Activated T-cell treated with anti-CD3 and anti-CD28 coated beads, Interleukin-2, amount 50 U/mL, for 4 hours (primary cell): ENCODE measurements around the gene OXCT2. TPM values are rescaled to one million over a fixed set of nuclear protein-coding genes. Genes with fewer than 3 reads are reported as not detected.
"Not testable (repeated sequence)": the region's sequence is repeated elsewhere in the genome, so short reads cannot be mapped to it uniquely, and the experiment has no call there.

ENCODE experiments used
- ATAC-seq, 2 donors: fragments of 200-7000 bp; cut with Tn5 transposase; one replicate each; pipeline ENCODE4 v1.10.0; 2021
- DNase-seq: peaks from one replicate; pipeline ENCODE4 v3.0.0-alpha.2; 2020
- H3K27me3 Mint-ChIP-seq: one replicate; pipeline ENCODE4 v1.8.0; 2021; ENCODE audit warnings: low read depth, mixed read lengths
- H3K36me3 Mint-ChIP-seq: one replicate; pipeline ENCODE4 v1.8.0; 2022; ENCODE audit warnings: mixed read lengths; ENCODE audit not compliant: insufficient read depth
- H3K4me1 Mint-ChIP-seq: one replicate; pipeline ENCODE4 v1.8.0; 2021; ENCODE audit warnings: low read depth, mixed read lengths
- H3K4me3 Mint-ChIP-seq: one replicate; pipeline ENCODE4 v1.8.0; 2021; ENCODE audit warnings: mild to moderate bottlenecking, moderate library complexity, mixed read lengths
- H3K9me3 Mint-ChIP-seq: one replicate; pipeline ENCODE4 v1.8.0; 2021; ENCODE audit warnings: mixed read lengths
- total RNA-seq, 3 donors: library from RNA; stranded (reverse); gene quantifications; one replicate each; pipeline ENCODE4 v1.2.1, GENCODE V29; 2021

OXCT2 gene
- total RNA-seq = 1 to 10 TPM; 1.7 to 3.9 (median 2.2) TPM

GRCh38 chr1:39771022-39771532 lies at the start of gene OXCT2:
TSS of gene OXCT2 (minus strand) at chr1:39771348. CDS start at chr1:39771255, 93 bp downstream.
- ATAC-seq = peak; percentile 64
- not testable (repeated sequence) for H3K36me3 Mint-ChIP-seq, H3K4me1 Mint-ChIP-seq, H3K27me3 Mint-ChIP-seq, DNase-seq, H3K9me3 Mint-ChIP-seq
- peak within 1 kb of the TSS; percentile 67 for H3K4me3 Mint-ChIP-seq

DNA sequence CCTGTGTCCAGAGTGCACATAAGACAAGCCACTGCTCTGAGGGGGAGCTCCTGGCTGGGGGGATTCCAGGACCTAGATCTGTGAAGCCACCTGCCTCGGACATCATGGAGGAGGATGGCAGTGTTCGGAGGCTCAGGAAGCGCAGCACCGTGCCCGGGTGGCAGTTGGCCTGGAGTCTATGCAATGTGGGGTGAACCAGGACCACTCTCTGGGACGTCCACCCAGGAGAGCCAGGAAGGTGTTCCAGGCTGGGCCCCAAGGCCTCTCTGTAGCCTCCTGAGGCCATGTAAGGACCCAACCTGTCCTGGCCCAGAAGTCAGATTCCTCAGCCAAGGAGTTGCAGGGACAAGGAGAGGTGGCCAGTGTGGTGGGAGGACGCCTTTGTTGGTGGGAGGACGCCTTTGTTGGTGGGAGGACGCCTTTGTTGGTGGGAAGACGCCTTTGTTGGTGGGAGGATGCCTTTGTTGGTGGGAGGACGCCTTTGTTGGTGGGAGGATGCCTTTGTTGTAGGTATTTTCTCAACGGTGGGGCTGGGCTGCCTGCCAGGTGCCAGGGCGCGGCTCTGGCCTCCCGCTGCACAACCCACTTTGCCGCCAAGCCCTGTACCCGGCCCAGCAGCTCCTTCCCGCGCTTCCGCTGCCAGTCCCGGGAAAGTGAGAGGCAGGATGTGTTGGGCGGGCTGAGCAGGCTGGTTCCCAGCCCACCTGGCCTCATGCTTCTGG lies 48.1 kb upstream of the OXCT2 start:
- ATAC-seq (no peak), DNase-seq (no peak)
- Mint-ChIP-seq H3K27me3 (peaks cover 14% of the 10 kb centered on the region), H3K4me3 (no peak overlapping the region), H3K36me3 (no peaks in the 10 kb centered on the region), H3K9me3 (no peaks in the 10 kb centered on the region), H3K4me1 (peaks cover 13% of the 10 kb centered on the region)

DNA sequence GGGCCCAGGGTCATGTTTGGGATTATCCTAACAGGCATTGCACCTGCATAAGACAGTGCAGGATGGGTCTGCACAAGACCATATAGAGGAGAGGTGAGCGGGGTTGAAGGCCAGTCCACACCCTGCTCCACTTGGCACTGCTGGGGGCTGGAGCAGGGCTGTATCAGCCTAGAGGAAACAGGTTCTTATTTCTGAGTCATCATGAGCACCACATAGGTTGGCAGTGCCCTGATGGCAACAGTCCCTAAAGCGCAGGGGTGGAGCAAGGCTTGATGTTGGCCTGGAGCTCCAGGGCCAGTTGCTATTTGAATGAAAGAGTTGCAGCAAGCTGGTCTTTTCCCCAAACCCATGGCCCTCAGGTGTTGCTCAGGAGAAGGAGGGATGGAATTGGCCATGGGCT lies 47.3 kb upstream of the OXCT2 start:
- Mint-ChIP-seq H3K4me1 (peaks cover 13% of the 10 kb centered on the region), H3K36me3 (no peaks in the 10 kb centered on the region), H3K27me3 (peaks cover 14% of the 10 kb centered on the region), H3K9me3 (no peaks in the 10 kb centered on the region), H3K4me3 (no peak overlapping the region)
- ATAC-seq (no peak), DNase-seq (no peak)

DNA sequence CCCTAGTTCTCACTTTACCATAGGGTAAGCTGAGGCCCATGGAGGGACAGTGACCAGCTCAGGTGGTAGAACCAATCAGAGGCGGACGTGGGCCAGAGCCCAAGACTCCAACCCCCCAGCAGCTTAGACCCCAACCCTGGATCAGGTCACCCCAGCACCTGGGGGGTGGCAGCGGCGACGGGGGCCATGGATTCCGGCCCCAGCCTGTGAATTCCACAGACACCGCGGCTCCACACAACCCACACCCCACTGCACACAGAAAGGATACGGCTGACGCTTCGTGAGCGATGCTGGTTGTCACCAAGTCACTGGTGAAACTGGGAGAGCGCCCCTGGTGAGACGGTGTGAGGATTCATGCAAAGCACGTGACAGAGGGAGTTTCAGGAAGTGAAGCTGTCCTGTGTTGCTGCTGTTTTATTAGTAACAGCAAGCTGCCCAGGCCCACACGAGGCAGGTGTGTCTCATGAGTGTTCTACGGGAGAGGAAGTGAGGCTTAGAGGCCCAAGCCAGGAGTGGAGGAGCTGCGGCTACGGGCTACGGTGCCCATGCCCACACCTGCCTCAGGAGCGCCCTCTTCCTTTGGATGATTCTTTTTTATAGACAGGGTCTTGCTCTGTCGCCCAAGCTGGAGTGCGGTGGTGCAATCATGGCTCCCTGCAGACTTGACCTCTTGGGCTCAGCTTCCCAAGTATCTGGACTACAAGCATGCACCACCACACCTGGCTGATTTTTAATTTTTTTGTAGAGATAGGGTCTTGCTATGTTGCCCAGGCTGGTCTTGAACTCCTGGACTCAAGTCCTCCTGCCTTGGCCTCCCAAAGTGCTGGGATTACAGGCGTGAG lies 46.2 kb upstream of the OXCT2 start:
- peaks cover 13% of the 10 kb centered on the region for H3K4me1 Mint-ChIP-seq
- not testable (repeated sequence) for H3K36me3 Mint-ChIP-seq, H3K9me3 Mint-ChIP-seq
- peak; percentile 61 for DNase-seq
- peaks cover 18% of the 10 kb centered on the region for H3K27me3 Mint-ChIP-seq
- peak overlapping the region; percentile 70 for H3K4me3 Mint-ChIP-seq
- ATAC-seq = peak; percentile 86 to 87

DNA sequence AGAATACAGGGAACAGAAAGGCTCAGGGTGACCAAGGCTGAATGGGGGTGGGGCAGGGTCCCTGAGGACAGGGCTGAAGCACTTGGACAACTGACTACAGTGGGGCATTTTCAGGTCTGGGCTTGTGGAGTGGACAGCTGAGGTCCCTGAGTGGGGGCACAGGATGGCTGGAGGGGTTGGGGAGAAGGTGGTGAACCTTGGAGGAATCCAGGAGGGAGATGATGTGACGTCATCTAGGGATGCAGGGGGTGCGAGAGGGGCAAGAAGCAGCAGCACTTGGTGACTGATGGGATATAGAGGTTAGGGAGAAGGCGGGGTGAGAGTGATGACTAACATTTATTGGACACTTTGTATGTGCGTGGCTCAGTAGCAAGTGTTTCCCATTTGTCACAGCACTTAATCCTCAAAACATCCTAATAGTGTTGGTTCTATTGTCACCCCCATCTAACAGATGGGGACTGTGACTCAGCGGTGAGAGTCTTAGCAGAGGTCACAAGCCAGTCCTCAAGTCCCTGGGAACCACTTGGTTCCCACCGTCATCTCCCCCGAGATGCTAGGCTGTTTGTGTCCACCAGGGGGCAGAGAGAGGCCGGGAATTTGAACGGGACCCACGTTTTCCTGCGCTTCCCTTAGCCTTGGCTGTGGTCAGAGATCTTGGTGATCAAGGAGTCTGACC lies 45.4 kb upstream of the OXCT2 start:
- Mint-ChIP-seq H3K4me3 (peak overlapping the region; percentile 70), H3K27me3 (peaks cover 18% of the 10 kb centered on the region), H3K4me1 (peaks cover 13% of the 10 kb centered on the region), H3K9me3 (no peaks in the 10 kb centered on the region), H3K36me3 (no peaks in the 10 kb centered on the region)
- peak; percentile 79 for ATAC-seq
- DNase-seq = peak; percentile 67

GRCh38 chr1:39812913-39813312 lies 41.8 kb upstream of the OXCT2 start:
- Mint-ChIP-seq H3K4me1 (peaks cover 13% of the 10 kb centered on the region), H3K36me3 (no peaks in the 10 kb centered on the region), H3K4me3 (no peak overlapping the region), H3K9me3 (no peaks in the 10 kb centered on the region), H3K27me3 (peaks cover 12% of the 10 kb centered on the region)
- no peak for DNase-seq
- no peak for ATAC-seq

- no peak overlapping the region for H3K4me3 Mint-ChIP-seq
- peaks cover 8% of the 10 kb centered on the region for H3K9me3 Mint-ChIP-seq
- H3K4me1 Mint-ChIP-seq = no peaks in the 10 kb centered on the region
- peaks cover 8% of the 10 kb centered on the region for H3K36me3 Mint-ChIP-seq
- H3K27me3 Mint-ChIP-seq = peaks cover 4% of the 10 kb centered on the region
- DNase-seq = no peak
- ATAC-seq = no peak
Measured at GRCh38 chr1:39808784-39809517, 37.8 kb upstream of the OXCT2 start.

DNA sequence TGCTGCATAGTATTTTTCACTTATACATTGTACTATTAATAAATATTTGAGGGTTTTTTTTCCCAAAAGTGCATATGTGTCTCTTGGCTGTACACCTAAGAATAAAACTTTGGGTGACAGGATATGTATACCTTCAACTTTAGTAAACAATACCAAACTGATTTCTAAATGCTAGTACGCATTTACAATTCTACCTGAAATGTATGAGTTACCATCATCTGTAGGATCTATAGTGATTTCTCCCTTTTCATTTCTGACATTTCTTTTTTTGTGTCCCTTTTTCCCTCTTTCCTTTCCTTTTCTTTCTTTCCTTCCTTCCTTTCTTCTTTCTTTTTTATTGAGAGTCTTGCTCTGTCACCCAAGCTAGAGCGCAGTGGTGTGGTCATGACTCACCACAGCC lies 34.2 kb upstream of the OXCT2 start:
- DNase-seq = no peak
- Mint-ChIP-seq H3K4me1 (no peaks in the 10 kb centered on the region), H3K9me3 (peaks cover 8% of the 10 kb centered on the region), H3K4me3 (no peak overlapping the region), H3K36me3 (peaks cover 8% of the 10 kb centered on the region), H3K27me3 (no peaks in the 10 kb centered on the region)
- no peak for ATAC-seq

DNA sequence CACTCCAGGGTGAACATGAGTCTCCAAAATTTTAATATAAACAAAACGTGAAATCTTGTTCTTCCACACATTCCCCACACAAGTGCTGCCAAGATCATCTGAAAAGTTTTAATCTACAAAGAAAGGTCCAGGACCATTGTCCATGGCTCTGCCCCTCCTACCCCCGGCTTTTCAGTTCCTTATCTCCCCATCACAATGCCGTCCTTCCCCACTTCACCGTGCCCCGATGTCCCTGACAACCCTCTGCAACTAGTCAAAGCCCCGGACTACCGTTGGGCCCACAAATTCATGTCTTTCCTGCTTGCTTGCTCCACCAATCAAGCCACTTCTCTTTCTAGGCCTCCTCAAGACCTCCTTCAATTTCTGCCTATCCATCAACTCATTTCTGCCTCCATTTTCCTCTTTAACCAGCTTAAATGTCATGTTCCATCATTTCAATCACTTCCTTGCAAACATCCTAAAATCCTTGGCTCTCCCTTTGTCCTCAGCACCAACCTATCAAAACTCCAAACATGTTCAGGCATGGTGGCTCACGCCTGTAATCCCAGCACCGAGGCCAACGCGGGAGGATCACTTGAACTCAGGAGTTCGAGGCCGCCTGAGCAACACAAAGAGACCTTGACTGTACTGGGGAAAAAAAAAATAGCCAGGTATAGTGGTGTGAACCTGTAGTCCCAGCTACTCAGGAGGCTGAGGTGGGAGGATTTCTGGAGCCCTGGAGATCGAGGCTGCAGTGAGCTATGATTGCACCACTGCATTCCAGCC lies 31.5 kb upstream of the OXCT2 start:
- Mint-ChIP-seq H3K9me3 (peaks cover 8% of the 10 kb centered on the region), H3K4me1 (peaks cover 11% of the 10 kb centered on the region), H3K4me3 (no peak overlapping the region), H3K36me3 (peaks cover 8% of the 10 kb centered on the region), H3K27me3 (no peaks in the 10 kb centered on the region)
- DNase-seq (no peak), ATAC-seq (no peak)

DNA sequence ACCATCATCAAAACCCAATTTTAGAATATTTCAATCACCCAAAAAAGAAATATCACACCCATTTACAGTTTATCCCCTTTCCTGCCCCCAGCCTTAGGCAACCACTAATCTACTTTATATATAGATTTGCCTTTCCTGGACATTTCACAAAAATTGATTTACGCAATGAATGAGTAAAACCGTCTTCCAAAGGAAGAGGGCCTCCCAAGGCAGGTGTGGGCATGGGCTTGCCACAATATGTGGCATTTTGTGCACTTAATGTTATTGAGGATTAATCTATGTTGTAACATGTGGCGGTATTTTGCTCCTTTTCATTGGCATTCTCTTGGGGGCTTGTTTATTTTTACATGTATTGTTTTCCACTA lies 29.3 kb upstream of the OXCT2 start:
- DNase-seq (no peak), ATAC-seq (no peak)
- no peaks in the 10 kb centered on the region for H3K27me3 Mint-ChIP-seq
- H3K9me3 Mint-ChIP-seq = peaks cover 5% of the 10 kb centered on the region
- H3K4me1 Mint-ChIP-seq = peaks cover 13% of the 10 kb centered on the region
- no peak overlapping the region for H3K4me3 Mint-ChIP-seq
- H3K36me3 Mint-ChIP-seq = peaks cover 5% of the 10 kb centered on the region

- ATAC-seq (peak; percentile 59 to 66), DNase-seq (peak; percentile 68)
- no peaks in the 10 kb centered on the region for H3K27me3 Mint-ChIP-seq
- H3K4me1 Mint-ChIP-seq = peaks cover 13% of the 10 kb centered on the region
- H3K4me3 Mint-ChIP-seq = peak overlapping the region; percentile 74
- H3K36me3 Mint-ChIP-seq = peaks cover 3% of the 10 kb centered on the region
- peaks cover 2% of the 10 kb centered on the region for H3K9me3 Mint-ChIP-seq
Measured at GRCh38 chr1:39799770-39800470, 28.8 kb upstream of the OXCT2 start.

DNA sequence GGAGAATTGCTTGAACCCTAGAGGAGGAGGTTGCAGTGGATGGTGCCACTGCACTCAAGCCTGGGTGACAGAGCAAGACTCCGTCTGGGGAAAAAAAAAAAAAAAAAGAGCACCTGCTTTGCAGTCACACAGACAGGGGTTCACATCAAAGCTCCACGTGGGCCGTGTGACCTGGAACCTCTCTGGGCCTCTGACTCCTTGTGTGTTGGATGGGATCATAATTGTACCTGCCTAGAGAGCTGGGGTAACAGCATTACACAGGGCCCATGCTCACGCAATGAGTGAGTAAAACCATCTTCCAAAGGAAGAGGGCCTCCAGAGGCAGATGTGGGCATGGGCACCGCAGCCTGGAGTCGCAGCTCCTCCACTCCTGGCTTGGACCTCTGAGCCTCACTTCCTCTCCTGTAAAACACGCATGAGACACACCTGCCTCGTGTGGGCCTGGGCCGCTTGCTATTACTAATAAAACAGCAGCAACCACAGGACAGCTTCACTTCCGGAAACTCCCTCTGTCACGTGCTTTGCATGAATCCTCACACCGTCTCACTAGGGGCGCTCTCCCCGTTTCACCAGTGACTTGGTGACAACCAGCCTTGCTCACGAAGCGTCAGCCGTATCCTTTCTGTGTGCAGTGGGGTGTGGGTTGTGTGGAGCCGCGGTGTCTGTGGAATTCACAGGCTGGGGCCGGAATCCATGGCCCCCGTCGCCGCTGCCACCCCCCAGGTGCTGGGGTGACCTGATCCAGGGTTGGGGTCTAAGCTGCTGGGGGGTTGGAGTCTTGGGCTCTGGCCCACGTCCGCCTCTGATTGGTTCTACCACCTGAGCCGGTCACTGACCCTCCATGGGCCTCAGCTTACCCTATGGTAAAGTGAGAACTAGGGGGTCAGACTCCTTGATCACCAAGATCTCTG lies 28.0 kb upstream of the OXCT2 start:
- not testable (repeated sequence) for H3K27me3 Mint-ChIP-seq, H3K36me3 Mint-ChIP-seq, H3K9me3 Mint-ChIP-seq
- H3K4me1 Mint-ChIP-seq = peaks cover 13% of the 10 kb centered on the region
- ATAC-seq = peak; percentile 96 to 97
- DNase-seq = peak; percentile 84
- peak overlapping the region; percentile 74 for H3K4me3 Mint-ChIP-seq
